Measurements from ENCODE around the gene LAMB3. TPM values are rescaled to one million over a fixed set of nuclear protein-coding genes. Genes with fewer than 3 reads are reported as not detected.
A peak's percentile ranks its signal among the peaks of the same experiment; 100 is the strongest.

The LAMB3 gene
- total RNA-seq, 1 donor from 2014 or later = 76.7 TPM

- ATAC-seq = no peak
Observed at GRCh38 chr1:209594440-209594839, 57.8 kb downstream of the LAMB3 start.

DNA sequence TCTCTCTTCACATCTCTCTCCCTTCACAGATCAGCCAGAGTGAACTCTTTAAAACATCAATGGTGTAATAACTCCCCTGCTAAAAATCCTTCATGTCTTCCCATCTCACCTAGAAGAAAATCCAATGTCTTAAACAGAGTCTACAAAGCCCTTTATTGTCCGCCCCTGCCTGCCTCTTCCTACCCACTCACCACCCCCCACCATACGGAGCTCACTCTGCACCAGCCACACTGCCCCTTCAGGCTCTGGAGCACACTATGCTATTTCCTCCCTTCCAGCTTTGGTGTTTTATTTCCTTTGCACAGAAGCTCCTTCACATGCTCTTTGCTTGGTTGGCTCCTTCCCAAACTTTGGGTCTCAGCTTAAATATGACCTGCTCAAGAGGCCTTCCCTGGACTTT lies 58.5 kb downstream of the LAMB3 start:
- ATAC-seq = no peak

GRCh38 chr1:209590405-209590804 lies 61.8 kb downstream of the LAMB3 start:
- no peak for ATAC-seq

- ATAC-seq = no peak
Observed at GRCh38 chr1:209589863-209590262, 62.4 kb downstream of the LAMB3 start.

GRCh38 chr1:209589440-209589839 lies 62.8 kb downstream of the LAMB3 start:
- no peak for ATAC-seq

DNA sequence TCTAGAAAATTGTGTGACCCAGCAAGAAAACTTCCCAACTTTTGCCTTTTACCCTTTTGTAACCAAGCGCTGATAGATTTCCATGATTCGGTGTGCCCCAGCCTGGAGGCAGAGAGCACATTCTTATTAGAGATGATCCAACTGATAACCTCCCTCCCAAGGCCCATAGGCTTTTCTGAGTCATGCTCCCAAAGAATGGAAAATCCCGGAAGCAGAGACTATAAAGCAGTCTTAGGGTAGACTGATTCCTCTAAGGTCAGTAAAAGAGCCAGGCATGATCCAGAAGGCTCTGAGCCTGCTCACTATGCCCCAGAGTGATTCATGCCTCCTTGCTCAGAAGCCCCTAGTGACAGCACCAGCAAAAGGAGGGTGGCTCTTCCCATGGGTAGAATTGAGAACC lies 64.4 kb downstream of the LAMB3 start:
- ATAC-seq = peak; percentile 19

DNA sequence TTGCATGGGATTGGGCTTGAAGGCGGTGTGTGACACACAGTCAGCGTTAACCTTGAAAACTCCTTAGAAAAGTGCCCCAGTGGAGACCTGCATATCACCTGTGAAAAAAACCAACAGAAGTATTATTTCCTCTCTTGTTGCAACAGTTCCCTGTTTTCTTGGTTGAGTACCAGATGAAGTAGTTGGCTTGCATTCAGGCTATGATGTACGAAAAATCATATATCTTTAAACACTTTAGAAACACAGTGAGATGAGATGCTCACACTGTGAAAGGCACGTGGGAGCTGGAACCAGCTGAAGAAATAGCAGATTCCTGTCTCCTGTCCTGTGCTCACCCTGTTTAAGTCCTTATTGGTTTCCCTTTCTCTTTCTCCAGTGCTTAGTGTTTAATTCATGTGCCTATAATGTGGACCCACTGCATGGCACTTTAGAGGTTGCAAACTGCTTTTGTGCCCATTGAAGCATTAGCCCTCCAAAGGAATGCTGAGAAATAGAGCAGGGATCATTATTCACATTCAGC lies 65.9 kb downstream of the LAMB3 start:
- no peak for ATAC-seq

DNA sequence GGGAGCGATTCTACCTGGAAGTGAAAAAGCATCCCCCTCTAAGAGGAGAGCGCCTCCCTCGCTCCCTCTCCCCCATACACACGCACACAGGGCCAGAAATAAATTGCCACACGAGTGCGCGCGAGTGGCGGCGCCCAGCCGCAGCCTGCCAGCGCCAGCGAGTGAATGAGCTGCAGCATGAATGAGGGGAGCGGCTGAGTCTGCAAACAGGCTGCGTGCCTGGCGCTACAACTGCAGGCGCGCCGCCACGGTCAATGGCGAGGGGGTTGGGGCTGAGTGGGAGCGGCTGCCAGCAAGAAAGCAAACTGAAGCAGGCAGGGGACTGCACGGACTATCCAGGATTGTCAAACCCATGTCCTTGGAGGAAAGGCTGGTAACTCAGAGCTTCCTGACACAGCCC lies 66.6 kb downstream of the LAMB3 start:
- peak; percentile 76 for ATAC-seq

- no peak for ATAC-seq
Observed at GRCh38 chr1:209585197-209585596, 67.0 kb downstream of the LAMB3 start.

- ATAC-seq = no peak
Observed at GRCh38 chr1:209584231-209584672, 68.0 kb downstream of the LAMB3 start.

GRCh38 chr1:209583408-209583807 lies 68.8 kb downstream of the LAMB3 start, which contains the start of gene CAMK1G:
Gene CAMK1G, plus strand, starts transcription at chr1:209583714. Its CDS starts 11,270 bp downstream, at chr1:209594984.
- ATAC-seq = no peak

- ATAC-seq = no peak
Observed at GRCh38 chr1:209580577-209580976, 71.6 kb downstream of the LAMB3 start.

DNA sequence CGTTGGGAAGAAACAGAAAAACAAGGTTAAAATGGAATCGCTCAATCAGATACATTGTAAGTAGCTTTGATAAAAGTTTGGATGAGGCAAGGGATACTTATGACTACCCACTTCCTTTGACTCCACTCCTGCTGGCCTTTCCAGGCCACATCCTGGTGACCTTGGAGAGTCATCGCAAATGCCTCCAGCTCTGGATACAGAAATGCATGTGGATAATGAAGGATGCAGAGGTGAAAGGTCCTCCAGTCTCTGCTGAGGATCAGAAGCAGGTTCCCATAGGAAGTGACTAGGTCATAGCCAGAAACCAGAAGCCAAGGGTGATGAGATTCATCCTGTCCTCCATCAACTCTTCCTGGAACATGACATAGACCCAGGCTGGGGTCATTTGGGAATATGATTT lies 74.9 kb downstream of the LAMB3 start:
- ATAC-seq = no peak

- ATAC-seq = peak; percentile 93
Observed at GRCh38 chr1:209576392-209577197, 75.6 kb downstream of the LAMB3 start.

- no peak for ATAC-seq
Observed at GRCh38 chr1:209570743-209571142, 81.5 kb downstream of the LAMB3 start.

DNA sequence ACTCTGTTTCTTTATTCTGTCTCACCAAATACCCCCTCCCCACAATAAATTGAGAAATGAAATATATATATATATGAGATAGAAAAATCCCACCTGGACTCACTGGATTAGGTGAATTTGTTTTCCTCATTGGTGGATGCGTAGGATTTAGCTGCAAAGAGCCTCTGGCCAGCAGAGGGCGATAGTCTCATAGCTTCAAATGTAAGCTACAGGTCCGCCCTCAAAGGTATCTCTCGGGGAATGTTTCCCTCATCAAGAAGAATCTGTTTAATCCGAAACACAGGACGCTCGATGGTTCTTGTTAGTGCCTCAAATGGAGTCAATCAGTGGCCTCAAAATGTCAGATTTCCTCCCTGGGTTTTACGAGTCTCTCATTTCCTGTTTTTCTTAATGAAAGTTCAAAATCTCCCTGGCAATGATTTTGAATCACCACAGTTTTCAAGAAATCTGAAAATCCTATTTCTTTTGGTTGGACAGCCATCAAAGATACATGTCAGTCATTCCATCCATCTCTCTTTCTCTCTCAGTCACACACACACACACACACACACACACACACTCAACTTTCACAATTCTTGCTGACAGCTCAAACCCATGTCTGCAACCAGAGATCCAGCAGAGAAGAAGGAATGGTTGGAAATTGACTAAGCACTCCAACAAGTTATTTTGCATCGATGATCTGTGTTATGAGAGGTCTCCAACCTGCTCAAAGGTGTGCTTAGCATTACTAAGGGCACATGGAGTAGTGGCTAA lies 82.6 kb downstream of the LAMB3 start:
- ATAC-seq = no peak

DNA sequence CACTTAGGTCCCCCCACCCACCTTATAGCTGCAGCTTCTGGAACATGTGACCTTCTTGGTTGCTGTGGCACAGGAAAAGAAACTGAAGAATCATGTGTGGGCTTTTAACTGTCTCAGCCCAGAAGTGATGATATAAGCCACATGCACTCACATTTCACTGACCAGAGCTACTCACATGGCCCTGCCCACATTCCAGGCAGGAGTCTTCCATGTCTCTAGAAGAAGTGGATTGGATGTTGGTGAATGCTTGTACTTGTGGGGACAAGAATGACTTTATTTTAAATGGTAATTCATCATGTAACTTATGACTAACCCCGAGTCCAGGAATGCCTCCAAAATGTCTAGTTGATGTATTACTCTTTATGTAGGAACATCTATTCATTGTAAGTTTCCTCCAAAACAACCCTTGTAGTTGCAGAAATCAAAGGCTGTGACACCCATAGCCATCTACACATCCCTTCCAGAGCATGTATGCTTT lies 84.5 kb downstream of the LAMB3 start:
- peak; percentile 79 for ATAC-seq

DNA sequence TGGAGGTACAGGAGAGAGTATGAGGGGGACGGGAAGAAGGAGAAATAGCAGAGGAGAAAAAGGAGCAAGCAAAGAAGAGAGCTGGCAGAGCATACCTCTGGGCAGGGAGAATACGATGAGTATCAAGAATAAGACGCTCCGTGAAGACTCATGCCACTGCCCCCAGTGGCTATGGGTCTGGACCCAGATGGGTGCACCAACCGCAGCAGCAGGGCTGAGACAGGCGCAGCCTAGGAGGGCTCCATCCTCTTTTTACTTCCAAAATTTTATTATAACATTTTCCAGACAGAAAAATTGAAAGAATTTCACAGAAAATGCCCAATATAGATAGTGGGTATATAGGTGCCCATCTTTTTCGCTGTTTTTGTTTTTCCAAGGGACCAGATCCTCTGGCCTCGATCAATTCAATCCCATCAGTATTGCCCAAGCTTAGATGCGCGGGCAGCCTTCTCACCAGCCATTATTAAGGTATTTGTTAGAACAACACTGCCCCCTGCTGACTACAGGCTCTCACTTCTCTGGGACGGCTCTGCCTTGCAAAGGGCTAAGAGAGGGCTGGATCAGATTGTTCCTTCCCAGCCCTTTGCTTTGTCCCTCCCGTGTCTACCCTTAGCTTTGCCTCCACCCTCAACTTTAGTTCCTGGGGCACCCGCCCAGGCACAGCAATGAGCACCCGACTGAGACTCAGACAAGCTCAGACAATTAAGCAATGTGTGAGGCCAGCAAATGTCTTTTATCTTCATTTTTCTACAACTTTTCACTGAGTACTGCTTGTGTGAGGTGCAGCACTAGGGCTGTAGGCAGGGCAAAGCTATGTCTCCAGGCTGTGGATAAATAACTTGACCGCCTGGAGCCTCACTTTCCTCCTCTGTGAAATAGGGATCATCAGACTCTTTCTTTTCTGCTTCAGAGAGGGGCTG lies 86.2 kb downstream of the LAMB3 start:
- ATAC-seq = peak; percentile 89
